Naive thymus-derived CD4-positive, alpha-beta T cell (primary cell): ENCODE data around the gene STRA6. TPM values are rescaled to one million over a fixed set of nuclear protein-coding genes. Genes with fewer than 3 reads are reported as not detected.

Source experiments
- ATAC-seq: fragments of 150-1000 bp; cut with Tn5 transposase; 2 replicates; pipeline ENCODE4 v1.10.0; 2021; ENCODE audit warnings: mild to moderate bottlenecking, moderate library complexity
- CTCF ChIA-PET: fragments of 350-600 bp; sonication (Branson Sonifier 250); formaldehyde crosslinking; loops from one replicate; lab custom pipeline; 2021; ENCODE audit warnings: antibody characterized with exemption; lab: Charles Lee
- POLR2A ChIA-PET: fragments of 350-600 bp; sonication (Branson Sonifier 250); formaldehyde crosslinking; loops from one replicate; lab custom pipeline; 2021; ENCODE audit warnings: antibody characterized with exemption, inconsistent platforms; lab: Charles Lee
- DNase-seq, 9 donors: peaks; one replicate each; pipeline versions ENCODE4 v3.0.0 to v3.0.0-alpha.2; 2020 to 2022; ENCODE audit warnings: mixed read lengths in 1 of 9
- H3K27ac ChIP-seq: one replicate; pipeline ENCODE4 v1.7.0; 2013; ENCODE audit warnings: mild to moderate bottlenecking, low read depth, low read length, moderate library complexity
- H3K27me3 ChIP-seq, 2 donors: one replicate each; pipeline ENCODE4 v1.7.0; 2013; ENCODE audit warnings: low read length in 2 of 2, mild to moderate bottlenecking in 2 of 2, moderate library complexity in 2 of 2; ENCODE audit not compliant: control insufficient read depth in 2 of 2, insufficient read depth in 2 of 2
- H3K36me3 ChIP-seq, 3 experiments: 1 replicate in 2 of 3; 2 replicates in 1 of 3; pipeline ENCODE4 v1.7.0; 2013; ENCODE audit warnings: low read length in 3 of 3, mild to moderate bottlenecking in 3 of 3, moderate library complexity in 1 of 3; ENCODE audit not compliant: insufficient read depth in 3 of 3, control insufficient read depth in 2 of 3
- H3K4me1 ChIP-seq, 2 donors: one replicate each; pipeline ENCODE4 v1.7.0; 2013; ENCODE audit warnings: low read length in 2 of 2, mild to moderate bottlenecking in 2 of 2, moderate library complexity in 1 of 2; ENCODE audit not compliant: control insufficient read depth in 2 of 2, insufficient read depth in 2 of 2
- H3K4me3 ChIP-seq: 2 replicates; pipeline ENCODE4 v1.7.0; 2013; ENCODE audit warnings: mild to moderate bottlenecking, low read length
- H3K9me3 ChIP-seq, 3 experiments: 1 replicate in 2 of 3; 2 replicates in 1 of 3; pipeline ENCODE4 v1.7.0; 2013; ENCODE audit warnings: low read length in 3 of 3; ENCODE audit not compliant: control insufficient read depth in 2 of 3
- H3K27ac Mint-ChIP-seq, 9 donors: one replicate each; pipeline ENCODE4 v1.8.0; 2020 to 2022; ENCODE audit warnings: mixed read lengths in 9 of 9, mild to moderate bottlenecking in 8 of 9, moderate library complexity in 5 of 9, inconsistent platforms in 2 of 9
- H3K27me3 Mint-ChIP-seq, 5 donors: one replicate each; pipeline ENCODE4 v1.8.0; 2021 to 2022; ENCODE audit warnings: mixed read lengths in 5 of 5, mild to moderate bottlenecking in 1 of 5
- H3K36me3 Mint-ChIP-seq, 5 donors: one replicate each; pipeline ENCODE4 v1.8.0; 2020 to 2022; ENCODE audit warnings: mixed read lengths in 5 of 5, mild to moderate bottlenecking in 3 of 5, inconsistent platforms in 1 of 5
- H3K4me1 Mint-ChIP-seq, 7 donors: one replicate each; pipeline ENCODE4 v1.8.0; 2020 to 2022; ENCODE audit warnings: mixed read lengths in 7 of 7, mild to moderate bottlenecking in 3 of 7, inconsistent platforms in 1 of 7
- H3K4me3 Mint-ChIP-seq, 10 donors: one replicate each; pipeline ENCODE4 v1.8.0; 2020 to 2022; ENCODE audit warnings: mild to moderate bottlenecking in 10 of 10, mixed read lengths in 10 of 10, moderate library complexity in 6 of 10, inconsistent platforms in 2 of 10
- H3K9me3 Mint-ChIP-seq, 11 donors: one replicate each; pipeline ENCODE4 v1.8.0; 2020 to 2022; ENCODE audit warnings: mixed read lengths in 11 of 11, mild to moderate bottlenecking in 4 of 11, inconsistent platforms in 1 of 11, moderate library complexity in 1 of 11
- intact Hi-C, 2 donors: fragments of 100-400 bp; cut with micrococcal nuclease; formaldehyde crosslinking; loops; one replicate each; pipeline ENCODE4 v1.15.1; 2023
- polyA plus RNA-seq, 2 donors: library from polyadenylated mRNA; unstranded; fragments of 300-500 nt; fragmentation: Illumina TruSeq; gene quantifications; one replicate each; pipeline ENCODE4 v1.2.3, GENCODE V29; 2021
- total RNA-seq, 6 experiments: library from RNA in 5 of 6; stranded (reverse) in 5 of 6; gene quantifications; 1 replicate in 5 of 6; 2 replicates in 1 of 6; pipeline ENCODE4 v1.2.3 and lab custom pipeline; 2021 to 2026

Gene STRA6
- total and polyA plus RNA-seq, 7 experiments from 2014 or later: not detected

DNA sequence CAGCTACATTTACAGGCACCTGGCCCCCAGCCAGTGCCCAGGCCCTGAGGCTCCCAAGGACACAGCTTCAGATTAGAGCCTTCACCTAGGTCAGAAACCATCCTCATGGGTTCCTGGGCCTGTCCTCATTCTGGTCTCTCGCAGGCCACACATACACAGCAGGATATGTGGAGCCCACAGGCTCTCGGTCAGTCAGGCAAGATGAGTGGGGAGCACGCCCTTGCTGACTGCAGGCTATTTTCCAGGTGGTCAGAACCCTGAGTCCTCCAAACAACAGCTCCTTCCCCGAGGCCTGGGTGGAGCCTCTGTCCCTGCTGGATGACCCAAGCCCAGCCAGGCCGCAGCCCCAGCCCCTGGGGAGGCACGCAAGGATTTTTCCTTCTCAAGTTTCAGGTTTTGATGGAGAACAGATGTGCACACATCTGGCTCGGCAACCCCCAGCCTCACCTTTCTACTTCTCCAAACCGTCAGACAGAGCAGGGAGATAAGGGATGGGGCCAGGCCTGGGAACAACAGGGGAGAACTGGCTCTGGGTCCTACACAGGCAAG, 1.6 kb downstream of the STRA6 start:
- CTCF ChIA-PET: no interaction called here

GRCh38 chr15:74200412-74200815, 2.2 kb downstream of the STRA6 start:
- H3K4me1 ChIP-seq: no peaks in the 10 kb centered on the region
- Mint-ChIP-seq H3K4me1 (peaks cover 0 to 3% (median 0%) of the 10 kb centered on the region in 7 donors), H3K36me3 (no peaks in the 10 kb centered on the region), H3K4me3 (no peak overlapping the region), H3K27me3 (peaks cover 0 to 14% (median 0%) of the 10 kb centered on the region in 5 donors), H3K27ac (no peak overlapping the region), H3K9me3 (no peaks in the 10 kb centered on the region)
- H3K27me3 ChIP-seq: no peaks in the 10 kb centered on the region
- H3K27ac ChIP-seq: no peak overlapping the region
- POLR2A ChIA-PET: no interaction called here
- no peaks in the 10 kb centered on the region for H3K9me3 ChIP-seq
- intact Hi-C loops: no loop called here
- H3K36me3 ChIP-seq: no peaks in the 10 kb centered on the region
- DNase-seq (no peak), ATAC-seq (no peak)
- H3K4me3 ChIP-seq: no peak overlapping the region
- CTCF ChIA-PET: no interaction called here

More for the DNA sequence above, 1.6 kb downstream of the STRA6 start:
- Histone ChIP-seq H3K27me3 (no peaks in the 10 kb centered on the region), H3K36me3 (no peaks in the 10 kb centered on the region), H3K4me1 (no peaks in the 10 kb centered on the region), H3K27ac (no peak overlapping the region), H3K9me3 (no peaks in the 10 kb centered on the region), H3K4me3 (no peak overlapping the region)
- intact Hi-C loops: no loop called here
- H3K4me3 Mint-ChIP-seq: no peak overlapping the region
- no peak for DNase-seq
- H3K27me3 Mint-ChIP-seq: peaks cover 0 to 14% (median 0%) of the 10 kb centered on the region in 5 donors
- peaks cover 0 to 3% (median 0%) of the 10 kb centered on the region in 7 donors for H3K4me1 Mint-ChIP-seq
- no peaks in the 10 kb centered on the region for H3K9me3 Mint-ChIP-seq
- no peaks in the 10 kb centered on the region for H3K36me3 Mint-ChIP-seq
- no peak for ATAC-seq
- H3K27ac Mint-ChIP-seq: no peak overlapping the region
- POLR2A ChIA-PET: no interaction called here

DNA sequence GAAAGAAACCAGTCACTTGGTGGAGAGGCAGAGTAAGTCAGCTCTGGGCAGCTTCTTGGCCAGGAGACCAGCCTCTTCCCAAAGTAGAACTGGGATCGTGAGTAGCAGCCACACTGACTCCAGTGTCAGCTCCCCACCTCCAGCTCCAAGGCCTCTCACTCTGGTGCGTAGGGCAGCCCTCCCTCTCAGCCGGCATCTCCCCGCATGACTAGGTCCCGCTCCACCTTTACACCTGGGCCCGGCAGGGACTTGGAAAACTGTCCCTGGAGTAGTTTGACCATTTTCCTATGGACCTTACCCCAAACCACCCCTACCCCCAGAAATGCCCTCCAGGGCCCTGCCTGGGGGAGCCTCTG, 3.3 kb downstream of the STRA6 start:
- H3K27me3 ChIP-seq: no peaks in the 10 kb centered on the region
- peaks cover 0 to 14% (median 0%) of the 10 kb centered on the region in 5 donors for H3K27me3 Mint-ChIP-seq
- H3K27ac Mint-ChIP-seq: no peak overlapping the region
- no peak for DNase-seq
- H3K36me3 ChIP-seq: no peaks in the 10 kb centered on the region
- no peak overlapping the region for H3K4me3 ChIP-seq
- no peaks in the 10 kb centered on the region for H3K36me3 Mint-ChIP-seq
- intact Hi-C loops: no loop called here
- H3K4me1 ChIP-seq: no peaks in the 10 kb centered on the region
- H3K4me3 Mint-ChIP-seq: no peak overlapping the region
- no peak overlapping the region for H3K27ac ChIP-seq
- H3K9me3 Mint-ChIP-seq: no peaks in the 10 kb centered on the region
- CTCF ChIA-PET: no interaction called here
- H3K9me3 ChIP-seq: no peaks in the 10 kb centered on the region
- POLR2A ChIA-PET: no interaction called here
- peaks cover 0 to 3% (median 0%) of the 10 kb centered on the region in 7 donors for H3K4me1 Mint-ChIP-seq
- no peak for ATAC-seq

GRCh38 chr15:74197176-74197965, 5.2 kb downstream of the STRA6 start:
- CTCF ChIA-PET: no interaction called here
- Mint-ChIP-seq H3K4me1 (no peaks in the 10 kb centered on the region), H3K27ac (no peak overlapping the region), H3K9me3 (no peaks in the 10 kb centered on the region), H3K4me3 (no peak overlapping the region), H3K36me3 (no peaks in the 10 kb centered on the region), H3K27me3 (peaks cover 0 to 6% (median 0%) of the 10 kb centered on the region in 5 donors)
- Histone ChIP-seq H3K36me3 (no peaks in the 10 kb centered on the region), H3K27me3 (no peaks in the 10 kb centered on the region), H3K9me3 (no peaks in the 10 kb centered on the region), H3K4me3 (no peak overlapping the region), H3K27ac (no peak overlapping the region), H3K4me1 (no peaks in the 10 kb centered on the region)
- DNase-seq: no peak
- no peak for ATAC-seq
- intact Hi-C loops: no loop called here
- POLR2A ChIA-PET: no interaction called here

- Mint-ChIP-seq H3K4me1 (no peaks in the 10 kb centered on the region), H3K4me3 (no peak overlapping the region), H3K27me3 (peaks cover 0 to 6% (median 0%) of the 10 kb centered on the region in 5 donors), H3K27ac (no peak overlapping the region), H3K9me3 (no peaks in the 10 kb centered on the region), H3K36me3 (no peaks in the 10 kb centered on the region)
- Histone ChIP-seq H3K4me1 (no peaks in the 10 kb centered on the region), H3K36me3 (no peaks in the 10 kb centered on the region), H3K27ac (no peak overlapping the region), H3K4me3 (no peak overlapping the region), H3K9me3 (no peaks in the 10 kb centered on the region), H3K27me3 (no peaks in the 10 kb centered on the region)
- DNase-seq: no peak
- POLR2A ChIA-PET: no interaction called here
- intact Hi-C loops: no loop called here
- ATAC-seq: no peak
- CTCF ChIA-PET: no interaction called here
Measured at GRCh38 chr15:74196175-74196574, 6.4 kb downstream of the STRA6 start.

GRCh38 chr15:74194572-74195559, 7.7 kb downstream of the STRA6 start:
- ATAC-seq (no peak), DNase-seq (no peak)
- H3K27me3 Mint-ChIP-seq: peaks cover 0 to 6% (median 0%) of the 10 kb centered on the region in 5 donors
- Histone ChIP-seq H3K9me3 (no peaks in the 10 kb centered on the region), H3K36me3 (no peaks in the 10 kb centered on the region), H3K4me1 (no peaks in the 10 kb centered on the region), H3K4me3 (no peak overlapping the region), H3K27me3 (no peaks in the 10 kb centered on the region), H3K27ac (no peak overlapping the region)
- H3K36me3 Mint-ChIP-seq: no peaks in the 10 kb centered on the region
- H3K4me1 Mint-ChIP-seq: no peaks in the 10 kb centered on the region
- ChIA-PET POLR2A (no interaction called here), CTCF (no interaction called here)
- intact Hi-C loops: no loop called here
- no peak overlapping the region for H3K4me3 Mint-ChIP-seq
- H3K9me3 Mint-ChIP-seq: no peaks in the 10 kb centered on the region
- no peak overlapping the region for H3K27ac Mint-ChIP-seq
